Upper lobe of left lung (tissue), 6 donors: ENCODE data around the gene RPS14. TPM values are rescaled to one million over a fixed set of nuclear protein-coding genes. Genes with fewer than 3 reads are reported as not detected.
A peak's percentile ranks its signal among the peaks of the same experiment; 100 is the strongest.
"Not testable (repeated sequence)": the region's sequence is repeated elsewhere in the genome, so short reads cannot be mapped to it uniquely, and the experiment has no call there.

Source experiments
- ATAC-seq, 2 donors: fragments of 200-7000 bp; cut with Tn5 transposase; one replicate each; pipeline ENCODE4 v1.9.1; 2022; ENCODE audit warnings: mild to moderate bottlenecking in 2 of 2, moderate library complexity in 2 of 2; ENCODE audit not compliant: low FRiP score in 2 of 2
- DNase-seq, 2 donors: peaks; one replicate each; pipeline ENCODE4 v3.0.0-alpha.2; 2019 to 2020
- H3K27ac ChIP-seq, 4 donors: fragments of 200-600 bp; sonication (generic); one replicate each; pipeline ENCODE4 v1.5.1; 2016 to 2019
- H3K27me3 ChIP-seq, 4 donors: fragments of 200-600 bp; sonication (generic); one replicate each; pipeline ENCODE4 v1.5.1; 2017 to 2019
- H3K36me3 ChIP-seq, 4 donors: fragments of 200-600 bp; sonication (generic); one replicate each; pipeline ENCODE4 v1.5.1; 2016 to 2019
- H3K4me1 ChIP-seq, 4 donors: fragments of 200-600 bp; sonication (generic); one replicate each; pipeline ENCODE4 v1.5.1; 2018 to 2019
- H3K4me3 ChIP-seq, 4 donors: fragments of 200-600 bp; sonication (generic); one replicate each; pipeline ENCODE4 v1.5.1; 2017 to 2019; ENCODE audit warnings: mild to moderate bottlenecking in 2 of 4, moderate library complexity in 1 of 4
- H3K9me3 ChIP-seq, 4 donors: fragments of 200-600 bp; sonication (generic); one replicate each; pipeline ENCODE4 v1.5.1; 2018 to 2019
- EP300 ChIP-seq, 4 donors: sonication (generic); formaldehyde crosslinking; IDR thresholded peaks; one replicate each; pipeline ENCODE4 v1.5.1; 2017; ENCODE audit warnings: antibody characterized with exemption in 4 of 4, control low read depth in 2 of 4
- POLR2A ChIP-seq, 4 donors: fragments of 450-650 bp; IDR thresholded peaks; one replicate each; pipeline ENCODE4 v1.5.1; 2016 to 2017; ENCODE audit warnings: antibody characterized with exemption in 4 of 4, mild to moderate bottlenecking in 2 of 4
- POLR2AphosphoS5 ChIP-seq, 2 donors: sonication (generic); formaldehyde crosslinking; IDR thresholded peaks; one replicate each; pipeline ENCODE4 v1.5.1; 2017; ENCODE audit warnings: antibody characterized with exemption in 2 of 2
- WGBS, 2 donors: methylation state at CpG; one replicate each; pipeline ENCODE4 v1.1.5; 2017 to 2018; 5-methylcytosine and 5-hydroxymethylcytosine counted together
- total RNA-seq, 6 donors: library from RNA; depleted of rRNA in 4 of 6; stranded (reverse); fragments of >200 nt in 4 of 6; gene quantifications; one replicate each; pipeline versions ENCODE4 v1.1.0 to v1.2.1, GENCODE V29; 2016 to 2021
- TF ChIP-seq, protein P1 (sequence below), 6 experiments: fragments of 450-650 bp in 4 of 6; fragments of 200-600 bp in 2 of 6; sonication (generic) in 2 of 6; IDR thresholded peaks; one replicate each; pipeline ENCODE4 v1.5.1; 2016 to 2019; ENCODE audit warnings: antibody characterized with exemption in 6 of 6
- donor health status: DM: no; HTN: no; CAD: no; lungs with moderate emphysema.
- donor health status: DM: no; HTN: yes; CAD: no; lungs with severe emphysema.

RPS14 gene
- total RNA-seq, 6 donors from 2014 or later = 806 to 1,982 (median 1,727) TPM

DNA sequence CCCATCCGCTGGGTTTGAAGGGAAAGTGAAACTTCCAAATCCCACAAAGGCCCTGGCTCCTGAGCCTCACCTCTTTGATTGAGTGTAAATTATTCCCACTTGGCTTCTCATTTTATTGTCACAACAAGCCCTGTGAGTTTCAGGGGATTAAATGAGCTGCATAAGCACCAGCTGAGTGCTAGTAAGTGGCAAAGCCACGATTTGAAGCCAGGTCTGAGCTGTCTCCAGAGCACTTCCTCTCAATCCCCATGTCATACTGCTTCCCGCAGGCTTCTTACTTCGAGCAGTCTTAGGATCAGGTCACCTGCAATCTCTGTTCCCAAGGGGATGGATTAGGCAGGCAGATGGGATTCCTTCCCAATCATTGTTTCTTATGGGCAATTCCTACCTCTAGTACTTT lies 18.0 kb downstream of the RPS14 start:
- peak overlapping the region in 2 of 4 donors; percentile 64 to 67 for H3K27ac ChIP-seq
- no peak for DNase-seq
- WGBS, 2 donors = 53 to 60% methylated on average over 3 to 4 of the region's 4 CpGs

DNA sequence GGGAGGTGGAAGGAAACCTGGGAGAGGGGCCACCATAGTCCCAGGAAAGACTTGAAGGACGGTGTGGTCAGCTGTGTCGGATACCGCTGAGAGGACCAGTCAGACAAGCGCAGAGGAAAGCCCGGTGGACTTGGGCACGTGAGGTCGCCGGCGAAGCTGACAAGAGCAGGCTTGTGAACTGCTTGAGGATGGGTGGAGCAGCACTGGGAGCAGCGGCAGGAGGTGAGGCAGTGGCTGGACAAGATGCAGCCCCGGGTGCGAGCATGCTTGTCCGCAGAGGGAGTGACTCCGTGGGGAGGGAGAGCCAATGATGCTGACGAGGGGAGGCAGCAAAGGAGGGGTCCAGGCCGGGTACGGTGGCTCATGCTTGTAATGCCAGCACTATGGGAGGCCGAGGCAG lies 18.5 kb downstream of the RPS14 start:
- WGBS, 2 donors = 88 to 92% methylated on average over 18 of the region's 18 CpGs
- ATAC-seq (no peak), DNase-seq (peak in 1 of 2 donors; percentile 42)
- Histone ChIP-seq H3K4me1 (peaks cover 7 to 11% (median 11%) of the 10 kb centered on the region in 4 donors), H3K36me3 (no peaks in the 10 kb centered on the region), H3K4me3 (no peak overlapping the region), H3K27me3 (no peaks in the 10 kb centered on the region), H3K9me3 (no peaks in the 10 kb centered on the region), H3K27ac (peak overlapping the region in 2 of 4 donors; percentile 64 to 67)
- TF ChIP-seq POLR2AphosphoS5 (IDR thresholded peaks at IDR 0.05) (no peak), POLR2A (IDR thresholded peaks at IDR 0.05) (no peak), EP300 (IDR thresholded peaks at IDR 0.05) (no peak)
- TF ChIP-seq, protein P1, sequence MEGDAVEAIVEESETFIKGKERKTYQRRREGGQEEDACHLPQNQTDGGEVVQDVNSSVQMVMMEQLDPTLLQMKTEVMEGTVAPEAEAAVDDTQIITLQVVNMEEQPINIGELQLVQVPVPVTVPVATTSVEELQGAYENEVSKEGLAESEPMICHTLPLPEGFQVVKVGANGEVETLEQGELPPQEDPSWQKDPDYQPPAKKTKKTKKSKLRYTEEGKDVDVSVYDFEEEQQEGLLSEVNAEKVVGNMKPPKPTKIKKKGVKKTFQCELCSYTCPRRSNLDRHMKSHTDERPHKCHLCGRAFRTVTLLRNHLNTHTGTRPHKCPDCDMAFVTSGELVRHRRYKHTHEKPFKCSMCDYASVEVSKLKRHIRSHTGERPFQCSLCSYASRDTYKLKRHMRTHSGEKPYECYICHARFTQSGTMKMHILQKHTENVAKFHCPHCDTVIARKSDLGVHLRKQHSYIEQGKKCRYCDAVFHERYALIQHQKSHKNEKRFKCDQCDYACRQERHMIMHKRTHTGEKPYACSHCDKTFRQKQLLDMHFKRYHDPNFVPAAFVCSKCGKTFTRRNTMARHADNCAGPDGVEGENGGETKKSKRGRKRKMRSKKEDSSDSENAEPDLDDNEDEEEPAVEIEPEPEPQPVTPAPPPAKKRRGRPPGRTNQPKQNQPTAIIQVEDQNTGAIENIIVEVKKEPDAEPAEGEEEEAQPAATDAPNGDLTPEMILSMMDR (IDR thresholded peaks at IDR 0.05) = no peak

More for the DNA sequence above, 18.0 kb downstream of the RPS14 start:
- no peaks in the 10 kb centered on the region for H3K27me3 ChIP-seq
- peaks cover 7 to 15% (median 12%) of the 10 kb centered on the region in 4 donors for H3K4me1 ChIP-seq
- TF ChIP-seq POLR2A (IDR thresholded peaks at IDR 0.05) (no peak), EP300 (IDR thresholded peaks at IDR 0.05) (no peak), POLR2AphosphoS5 (IDR thresholded peaks at IDR 0.05) (no peak)
- TF ChIP-seq, protein P1 (IDR thresholded peaks at IDR 0.05) = no peak
- H3K36me3 ChIP-seq = no peaks in the 10 kb centered on the region
- ATAC-seq = no peak
- H3K4me3 ChIP-seq = no peak overlapping the region
- H3K9me3 ChIP-seq = no peaks in the 10 kb centered on the region

DNA sequence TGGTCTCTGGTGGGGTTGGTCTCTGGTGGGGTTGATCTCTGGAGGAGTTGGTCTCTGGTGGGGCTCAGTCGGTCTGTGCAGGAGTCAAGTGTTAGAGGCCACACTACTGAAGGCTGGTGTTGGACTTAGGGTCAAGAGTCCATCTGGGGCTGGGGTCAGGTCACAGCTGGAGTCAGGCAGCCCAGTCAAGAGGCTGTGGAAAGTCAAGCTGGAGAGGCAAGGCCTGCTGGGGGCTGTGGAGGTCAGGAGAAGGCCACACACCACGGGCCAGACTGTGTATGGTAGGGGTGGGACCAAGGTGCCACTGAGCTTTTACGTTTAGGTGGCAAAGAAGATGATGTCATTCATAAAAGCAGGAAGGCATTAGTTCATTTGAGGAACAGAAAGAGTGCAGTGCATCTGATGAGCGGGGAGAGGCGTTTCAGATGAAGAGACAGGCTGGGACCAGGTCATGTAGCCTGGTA lies 20.1 kb downstream of the RPS14 start:
- ATAC-seq = peak in 1 of 2 donors; percentile 6
- H3K27me3 ChIP-seq = no peaks in the 10 kb centered on the region
- H3K4me1 ChIP-seq = peaks cover 7 to 8% (median 8%) of the 10 kb centered on the region in 4 donors
- DNase-seq = no peak
- H3K9me3 ChIP-seq = no peaks in the 10 kb centered on the region
- H3K27ac ChIP-seq = peak overlapping the region in 1 of 4 donors; percentile 3
- WGBS, 2 donors = 78 to 90% methylated on average over 4 to 5 of the region's 5 CpGs
- no peak overlapping the region for H3K4me3 ChIP-seq
- TF ChIP-seq POLR2A (IDR thresholded peaks at IDR 0.05) (no peak), POLR2AphosphoS5 (IDR thresholded peaks at IDR 0.05) (no peak), EP300 (IDR thresholded peaks at IDR 0.05) (no peak)
- TF ChIP-seq, protein P1 (IDR thresholded peaks at IDR 0.05) = no peak
- H3K36me3 ChIP-seq = no peaks in the 10 kb centered on the region

DNA sequence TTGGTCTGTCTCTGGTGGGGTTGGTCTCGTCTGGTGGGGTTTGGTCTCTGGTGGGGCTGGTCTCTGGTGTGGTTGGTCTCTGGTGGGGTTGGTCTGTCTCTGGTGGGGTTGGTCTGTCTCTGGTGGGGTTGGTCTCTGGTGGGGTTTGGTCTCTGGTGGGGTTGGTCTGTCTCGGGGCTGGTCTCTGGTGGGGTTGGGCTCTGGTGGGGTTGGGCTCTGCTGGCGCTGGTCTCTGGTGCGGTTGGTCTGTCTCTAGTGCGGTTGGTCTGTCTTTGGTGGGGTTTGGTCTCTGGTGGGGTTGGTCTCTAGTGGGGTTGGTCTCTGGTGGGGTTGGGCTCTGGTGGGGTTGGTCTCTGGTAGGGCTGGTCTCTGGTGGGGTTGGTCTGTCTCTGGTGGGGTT lies 20.6 kb downstream of the RPS14 start:
- ATAC-seq (no peak), DNase-seq (no peak)
- Histone ChIP-seq H3K27ac (peak overlapping the region in 2 of 4 donors; percentile 50 to 68), H3K4me1 (peaks cover 7 to 8% (median 8%) of the 10 kb centered on the region in 4 donors), H3K36me3 (no peaks in the 10 kb centered on the region), H3K9me3 (no peaks in the 10 kb centered on the region), H3K4me3 (no peak overlapping the region), H3K27me3 (no peaks in the 10 kb centered on the region)
- WGBS, 2 donors = 97 to 100% methylated on average over 1 to 5 of the region's 5 CpGs
- TF ChIP-seq EP300 (IDR thresholded peaks at IDR 0.05) = no peak

DNA sequence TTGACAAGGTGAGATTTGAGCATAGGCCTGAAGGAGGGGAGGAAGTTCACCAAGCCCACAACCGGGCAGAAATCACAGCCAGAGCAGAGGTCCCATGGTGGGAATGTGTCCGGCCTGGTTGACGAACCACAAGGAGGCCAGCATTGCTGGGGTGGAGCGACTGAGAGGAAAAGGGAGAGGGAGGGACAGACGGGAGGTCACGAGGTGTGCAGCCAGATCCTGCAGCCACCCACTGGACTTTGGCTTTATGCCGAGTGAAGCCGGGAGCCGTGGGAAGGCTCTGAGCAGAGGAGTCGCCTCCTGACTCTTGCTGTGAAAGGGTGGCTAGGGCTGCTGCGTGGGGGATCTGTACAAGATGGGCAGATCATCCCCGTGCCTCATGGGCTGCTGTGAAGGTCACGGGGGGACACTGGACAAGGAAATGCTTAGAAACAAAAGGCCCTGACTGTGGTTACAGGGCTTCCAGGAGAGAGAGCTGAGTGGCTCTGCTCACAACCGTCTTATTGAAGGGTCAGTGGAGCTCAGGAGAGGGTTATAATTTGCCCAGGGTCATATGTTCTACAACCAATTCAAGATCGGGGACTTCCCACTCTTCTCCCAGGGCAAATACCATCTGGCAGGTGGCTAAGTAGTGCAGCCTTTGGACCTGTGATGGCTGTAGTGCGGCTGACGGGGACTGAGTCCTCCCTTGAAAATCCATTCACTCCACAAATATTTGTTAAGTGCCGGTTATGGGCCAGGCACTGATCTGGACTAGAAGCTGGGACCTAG lies 21.2 kb downstream of the RPS14 start:
- Histone ChIP-seq H3K4me1 (peaks cover 7 to 8% (median 8%) of the 10 kb centered on the region in 4 donors), H3K36me3 (no peaks in the 10 kb centered on the region), H3K27ac (peak overlapping the region in 3 of 4 donors; percentile 50 to 68 (median 54)), H3K9me3 (no peaks in the 10 kb centered on the region), H3K4me3 (no peak overlapping the region), H3K27me3 (no peaks in the 10 kb centered on the region)
- WGBS, 2 donors = 59 to 70% methylated on average over 15 to 18 of the region's 18 CpGs
- DNase-seq (peak in 1 of 2 donors; percentile 50), ATAC-seq (peak; percentile 41 to 66)
- TF ChIP-seq, protein P1 (IDR thresholded peaks at IDR 0.05) = no peak
- TF ChIP-seq POLR2AphosphoS5 (IDR thresholded peaks at IDR 0.05) = peak in 1 of 2 donors; percentile 21

DNA sequence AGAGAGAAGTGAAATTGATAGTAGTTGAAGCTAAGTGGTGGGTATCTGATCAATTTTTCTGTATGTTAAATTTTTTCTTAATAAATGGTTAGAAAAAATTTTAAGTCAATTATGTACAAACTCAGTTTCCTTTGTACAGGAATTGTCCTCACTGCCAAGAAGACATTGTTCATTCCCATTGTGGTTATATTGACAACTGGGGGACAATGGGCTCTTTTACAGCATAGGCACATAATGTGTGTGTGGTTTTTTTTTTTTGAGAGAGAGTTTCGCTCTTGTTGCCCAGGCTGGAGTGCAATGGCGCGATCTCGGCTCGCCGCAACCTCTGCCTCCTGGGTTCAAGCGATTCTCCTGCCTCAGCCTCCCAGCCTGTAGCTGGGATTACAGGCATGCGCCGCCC lies 23.4 kb downstream of the RPS14 start:
- not testable (repeated sequence) for DNase-seq, H3K27me3 ChIP-seq, H3K36me3 ChIP-seq, H3K27ac ChIP-seq, H3K4me3 ChIP-seq, H3K4me1 ChIP-seq, ATAC-seq, H3K9me3 ChIP-seq
- 97 to 98% methylated on average over 9 of the region's 9 CpGs for WGBS, 2 donors
